Fibroblast of the conjunctiva (primary cell): ENCODE measurements around the gene ERCC2.
"Not testable (repeated sequence)": the region's sequence is repeated elsewhere in the genome, so short reads cannot be mapped to it uniquely, and the experiment has no call there.

Experiments
- DNase-seq: peaks from one replicate; pipeline ENCODE4 v3.0.0-alpha.2; 2010; ENCODE audit warnings: low read depth

ERCC2 gene

GRCh38 chr19:45333609-45334303 is 36.6 kb downstream of the ERCC2 start:
- no peak for DNase-seq

GRCh38 chr19:45331411-45331810 is 39.0 kb downstream of the ERCC2 start:
- DNase-seq: no peak

DNA sequence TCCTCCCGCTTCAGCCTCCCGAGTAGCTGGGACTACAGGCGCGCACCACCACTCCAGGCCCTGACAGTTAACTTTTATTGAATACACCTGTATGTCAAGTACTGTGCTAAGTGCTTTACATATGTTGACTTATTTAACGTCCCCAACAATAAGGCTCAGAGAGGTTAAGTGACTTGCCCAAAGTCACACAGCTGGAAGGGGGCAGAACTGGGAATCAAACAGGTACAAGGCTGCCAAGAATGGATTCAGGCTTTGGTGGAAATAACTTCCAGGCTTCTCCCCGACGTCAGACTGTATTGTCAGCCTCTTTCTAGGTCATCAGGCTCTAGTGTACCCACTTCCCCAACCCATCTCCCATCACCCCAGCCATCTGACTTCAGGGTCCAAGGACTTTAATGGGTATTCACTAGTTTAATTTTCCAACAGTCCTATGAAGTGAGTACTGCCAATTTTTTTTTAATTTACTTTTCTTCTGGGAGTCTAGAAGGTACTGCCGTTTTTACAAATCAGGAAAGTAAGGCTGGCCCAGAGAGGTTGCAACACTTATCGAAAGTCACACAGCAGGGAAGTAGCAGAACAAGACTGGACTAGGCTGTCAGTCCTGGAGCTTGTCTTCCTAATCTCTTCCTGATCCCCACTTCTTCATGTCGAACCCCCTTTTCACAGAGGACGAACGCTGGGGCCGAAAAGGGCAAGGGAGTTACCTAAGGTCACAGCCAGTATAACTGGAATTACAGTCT is 42.8 kb downstream of the ERCC2 start:
- no peak for DNase-seq

GRCh38 chr19:45324349-45324907 is 45.9 kb downstream of the ERCC2 start:
- DNase-seq: no peak

- no peak for DNase-seq
Observed at GRCh38 chr19:45323671-45324081, 46.7 kb downstream of the ERCC2 start.

DNA sequence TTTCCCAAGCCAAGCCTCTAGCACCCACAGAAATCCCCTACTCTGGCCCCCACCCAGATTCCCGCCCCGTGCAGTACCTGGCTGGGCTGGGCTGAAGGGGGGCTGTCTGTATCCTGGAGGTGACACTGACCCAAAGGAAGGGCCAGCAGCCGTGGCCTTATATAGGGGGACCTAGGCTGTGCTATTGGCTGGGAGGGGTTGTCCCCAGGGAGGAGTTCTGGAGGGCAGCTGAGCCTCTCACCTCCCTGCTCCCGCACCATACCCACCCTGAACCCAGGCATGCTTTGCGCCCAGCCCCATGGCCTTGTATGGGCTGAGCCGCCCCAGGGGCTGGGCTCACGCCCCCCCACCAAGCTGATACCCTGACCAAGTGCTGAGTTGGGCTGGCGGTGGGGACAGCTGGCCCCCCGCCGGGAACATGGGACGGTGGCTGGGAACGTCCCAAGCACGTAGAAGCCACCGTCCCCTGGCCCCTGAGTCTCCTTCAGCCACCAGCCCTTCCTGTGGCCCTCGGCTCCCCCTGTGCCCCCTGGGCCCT is 47.6 kb downstream of the ERCC2 start, which contains the start of gene CKM:
CKM (minus strand) TSS at position 132 of the 538 bp plus-strand sequence. CDS start 3,162 bp downstream, outside the sequence.
- no peak for DNase-seq

- no peak for DNase-seq
Observed at GRCh38 chr19:45322311-45322710, 48.1 kb downstream of the ERCC2 start.

DNA sequence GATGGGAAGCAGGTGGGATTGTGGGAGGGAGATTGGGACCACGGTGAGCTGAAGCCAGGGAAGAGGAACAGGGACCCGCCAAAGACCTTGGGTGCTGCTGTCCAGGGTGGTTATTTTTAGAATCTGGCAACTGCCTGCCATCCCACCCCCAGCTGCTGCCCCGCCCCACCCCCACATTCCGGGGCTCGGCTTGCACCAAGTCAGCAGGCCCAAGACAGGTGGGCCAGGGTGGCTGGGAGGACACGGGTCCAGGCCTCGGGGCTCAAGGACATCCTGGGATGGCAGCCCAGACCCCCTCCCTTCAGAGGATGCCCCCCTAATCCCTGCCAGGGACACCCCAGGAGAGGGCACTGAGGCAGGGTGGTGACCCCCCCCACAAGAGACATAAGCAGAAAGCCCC is 48.5 kb downstream of the ERCC2 start:
- no peak for DNase-seq

DNA sequence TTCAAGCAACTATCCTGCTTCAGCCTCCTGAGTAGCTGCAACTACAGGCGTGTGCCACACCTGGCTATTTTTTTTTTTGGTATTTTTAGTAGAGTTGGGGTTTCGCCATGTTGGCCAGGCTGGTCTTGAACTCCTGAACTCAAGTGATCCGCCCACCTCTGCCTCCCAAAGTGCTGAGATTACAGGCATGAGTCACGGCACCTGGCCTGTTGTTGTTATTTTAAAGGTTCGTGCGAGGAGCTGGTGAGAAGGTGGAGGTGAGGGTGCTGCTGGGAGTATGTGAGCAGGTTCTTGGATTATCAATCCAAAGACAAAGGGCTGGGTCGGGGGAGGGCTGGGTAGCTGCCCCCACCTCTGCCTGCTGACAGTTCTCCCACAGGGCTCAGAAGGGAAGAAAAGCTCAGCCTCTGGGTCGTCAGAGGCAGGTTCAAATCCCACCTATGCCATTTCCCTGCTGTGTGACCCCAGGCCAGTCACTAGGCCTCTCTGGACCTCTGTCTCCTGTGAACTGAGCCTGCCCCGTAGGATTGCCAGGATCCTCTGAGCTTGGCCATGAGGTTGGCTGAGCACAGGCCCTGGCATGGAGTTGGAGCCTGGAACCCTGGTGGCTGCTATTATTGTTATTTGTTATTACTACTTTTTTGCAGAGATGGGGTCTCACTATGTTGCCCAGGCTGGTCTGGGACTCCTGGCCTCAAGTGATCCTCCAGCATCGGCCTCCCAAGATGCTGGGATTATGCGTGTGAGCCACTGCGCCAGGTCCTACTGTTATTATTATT is 49.2 kb downstream of the ERCC2 start:
- DNase-seq: no peak

- DNase-seq: no peak
Observed at GRCh38 chr19:45315304-45315703, 55.1 kb downstream of the ERCC2 start.

DNA sequence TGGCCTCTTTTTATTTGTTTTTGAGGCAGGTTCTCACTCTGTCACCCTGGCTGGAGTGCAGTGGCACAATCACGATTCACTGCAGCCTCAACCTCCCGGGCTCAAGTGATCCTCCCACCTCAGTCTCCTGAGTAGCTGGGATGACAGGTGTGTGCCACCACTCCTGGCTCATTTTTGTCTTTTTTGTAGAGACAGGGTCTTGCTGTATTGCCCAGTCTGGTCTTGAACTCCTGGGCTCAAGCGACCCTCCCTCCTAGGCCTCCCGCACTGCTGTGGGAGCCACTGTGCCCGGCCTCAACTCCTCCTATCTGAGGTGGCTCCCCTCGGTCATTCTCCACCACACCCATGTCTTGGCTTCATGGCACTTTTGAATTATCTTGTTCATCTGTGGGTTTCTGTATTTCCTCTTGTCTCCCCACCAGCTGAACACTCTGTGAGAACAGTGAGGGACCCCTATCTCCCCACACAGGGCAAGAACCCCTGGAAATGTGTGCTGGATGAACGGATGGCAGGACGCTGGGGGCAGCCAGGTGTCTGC is 55.6 kb downstream of the ERCC2 start:
- no peak for DNase-seq

DNA sequence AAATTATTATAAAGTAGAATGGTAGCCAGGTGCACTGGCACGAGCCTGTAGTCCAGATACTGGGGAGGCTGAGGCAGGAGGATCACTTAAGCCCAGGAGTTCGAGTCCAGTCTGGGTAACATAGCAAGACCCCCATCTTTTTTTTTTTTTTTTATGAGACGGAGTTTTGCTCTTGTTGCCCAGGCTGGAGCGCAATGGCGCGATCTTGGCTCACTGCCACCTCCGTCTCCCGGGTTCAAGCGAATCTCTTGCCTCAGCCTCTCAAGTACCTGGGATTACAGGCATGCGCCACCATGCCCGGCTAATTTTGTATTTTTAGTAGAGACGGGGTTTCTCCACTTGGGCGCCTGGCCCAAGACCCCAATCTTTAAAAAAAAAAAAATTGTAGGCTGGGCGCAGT is 58.1 kb downstream of the ERCC2 start:
- not testable (repeated sequence) for DNase-seq

- DNase-seq: no peak
Observed at GRCh38 chr19:45311621-45312020, 58.8 kb downstream of the ERCC2 start.

- DNase-seq: not testable (repeated sequence)
Observed at GRCh38 chr19:45309322-45309721, 61.1 kb downstream of the ERCC2 start.

GRCh38 chr19:45307361-45307760 is 63.0 kb downstream of the ERCC2 start:
- DNase-seq: no peak

DNA sequence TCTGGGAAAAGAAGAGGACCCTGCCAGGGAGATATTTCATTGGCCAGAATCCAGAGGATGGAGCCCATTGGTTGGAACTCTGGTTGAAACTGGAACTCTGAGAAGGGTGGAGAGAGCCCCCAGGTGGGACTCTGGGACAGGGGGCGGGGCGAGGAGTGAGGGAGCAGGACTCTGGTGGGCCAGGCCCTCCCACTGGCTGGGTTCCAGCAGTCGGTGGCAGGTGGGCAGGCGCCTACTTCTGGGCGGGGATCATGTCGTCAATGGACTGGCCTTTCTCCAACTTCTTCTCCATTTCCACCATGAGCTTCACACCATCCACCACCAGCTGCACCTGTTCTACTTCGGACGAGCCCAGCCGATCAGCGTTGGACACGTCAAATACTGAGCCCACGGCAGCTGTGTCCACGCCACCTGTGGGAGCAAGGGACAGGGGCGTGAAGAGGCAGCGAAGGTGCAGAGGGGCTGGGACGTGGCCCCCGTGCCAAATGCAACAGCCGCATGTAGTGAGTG is 63.8 kb downstream of the ERCC2 start:
- no peak for DNase-seq

DNA sequence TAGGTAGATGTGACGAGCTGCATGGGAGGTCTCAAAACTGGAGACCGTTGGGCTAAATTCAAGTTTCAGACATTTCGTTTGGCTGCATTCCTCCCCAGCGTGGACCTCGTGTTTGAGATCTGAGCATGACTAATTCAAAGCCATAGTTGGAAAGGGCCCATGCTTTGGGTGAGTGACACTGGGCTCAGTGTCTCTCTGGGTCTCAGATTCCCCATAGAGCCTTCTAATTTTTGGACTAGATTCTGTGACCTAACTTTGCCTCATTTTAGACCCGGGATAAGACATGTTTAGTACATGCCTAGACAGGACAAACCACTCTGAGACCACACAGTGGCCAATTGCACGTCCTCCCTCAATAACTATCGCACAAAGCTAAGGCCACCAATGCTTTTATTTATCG is 64.3 kb downstream of the ERCC2 start:
- DNase-seq: no peak

DNA sequence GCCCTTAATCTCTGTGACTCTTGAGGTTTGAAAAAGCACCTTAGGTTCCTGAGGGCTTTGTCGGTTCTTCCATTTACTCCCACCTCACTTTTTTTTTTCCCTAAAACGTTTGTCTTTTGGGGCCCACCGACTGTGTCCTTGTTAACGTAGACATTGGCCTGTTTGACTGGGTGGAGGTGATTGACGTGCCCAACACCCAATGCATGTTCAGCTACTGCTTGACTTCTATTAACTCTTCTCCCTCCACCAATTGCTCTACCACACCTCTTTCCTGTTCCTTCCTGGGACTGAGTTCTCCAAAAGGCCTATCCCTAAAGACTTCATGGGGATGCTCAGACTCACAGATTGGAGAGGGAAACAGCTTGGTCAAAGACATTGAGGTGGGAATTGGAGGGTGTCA is 65.0 kb downstream of the ERCC2 start:
- no peak for DNase-seq

DNA sequence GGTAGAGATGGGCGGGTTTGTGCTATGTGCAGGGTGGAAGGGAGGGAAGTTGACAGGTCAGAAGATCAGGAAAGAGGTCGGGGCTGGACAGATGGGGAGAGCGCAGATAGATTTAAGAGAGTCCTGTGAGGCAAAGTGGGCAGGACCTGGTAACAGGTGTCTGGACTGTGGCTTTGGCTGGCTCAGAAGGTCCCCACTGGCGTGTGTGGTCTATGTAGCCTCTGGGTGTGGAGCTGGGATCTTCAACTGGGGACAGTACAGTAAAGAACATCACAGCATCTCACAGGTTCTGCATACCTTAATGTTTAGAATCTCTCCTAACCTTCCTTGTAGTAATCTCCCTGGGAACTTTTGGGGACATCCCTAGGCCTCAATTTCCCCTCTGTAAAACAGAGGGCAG is 65.4 kb downstream of the ERCC2 start:
- DNase-seq: no peak

- no peak for DNase-seq
Observed at GRCh38 chr19:45304141-45304926, 66.0 kb downstream of the ERCC2 start.
